K562 (cell line): ENCODE measurements around the gene R3HDM2. TPM values are rescaled to one million over a fixed set of nuclear protein-coding genes. Genes with fewer than 3 reads are reported as not detected.
A peak's percentile ranks its signal among the peaks of the same experiment; 100 is the strongest.

Experiments used
- HIVEP1 ChIP-seq: fragments of 250-450 bp; sonication (Bioruptor Pico); IDR thresholded peaks from 2 replicates; pipeline ENCODE4 v1.4.0; 2020; ENCODE audit warnings: mild to moderate bottlenecking
- HNRNPUL1 ChIP-seq: fragments of 200-400 bp; formaldehyde crosslinking; IDR thresholded peaks from 2 replicates; pipeline ENCODE4 v1.6.1; 2017; ENCODE audit warnings: low read length
- MAFK ChIP-seq: IDR thresholded peaks from 2 replicates; pipeline ENCODE4 v1.6.1; 2011; ENCODE audit warnings: low read length, improper control_type of control experiment
- NFATC3 ChIP-seq: fragments of 450-650 bp; IDR thresholded peaks from 2 replicates; pipeline ENCODE4 v1.6.1; 2017; ENCODE audit warnings: mild to moderate bottlenecking
- NR0B1 ChIP-seq: fragments of 450-650 bp; IDR thresholded peaks from one replicate; pipeline ENCODE4 v1.6.1; 2018; ENCODE audit warnings: mild to moderate bottlenecking, moderate library complexity; ENCODE audit not compliant: partially characterized antibody
- NR3C1 ChIP-seq: sonication (generic); formaldehyde crosslinking; IDR thresholded peaks from 2 replicates; pipeline ENCODE4 v1.8.1; 2022; ENCODE audit warnings: missing genetic modification reagents
- PHB ChIP-seq: fragments of 250-450 bp; sonication (Bioruptor Pico); IDR thresholded peaks from 2 replicates; pipeline ENCODE4 v1.5.0; 2021
- PYGO2 ChIP-seq: fragments of 450-650 bp; IDR thresholded peaks from 2 replicates; pipeline ENCODE4 v1.6.1; 2016; ENCODE audit warnings: mild to moderate bottlenecking, missing genetic modification characterization, moderate library complexity, missing compliant biosample characterization
- SMARCB1 ChIP-seq: IDR thresholded peaks from 2 replicates; pipeline ENCODE4 v1.6.1; 2011; ENCODE audit warnings: improper control_type of control experiment, low read depth; ENCODE audit not compliant: insufficient read length
- SMARCC2 ChIP-seq: fragments of 450-650 bp; IDR thresholded peaks from 2 replicates; pipeline ENCODE4 v1.6.1; 2017; ENCODE audit warnings: antibody characterized with exemption, moderate library complexity, mild to moderate bottlenecking, low read depth
- ZNF239 ChIP-seq: fragments of 250-450 bp; sonication (Bioruptor Pico); IDR thresholded peaks from 2 replicates; pipeline ENCODE4 v1.4.0; 2020; ENCODE audit warnings: mild to moderate bottlenecking
- ZNF277 ChIP-seq: fragments of 250-450 bp; sonication (Bioruptor Pico); IDR thresholded peaks from 2 replicates; pipeline ENCODE4 v1.8.0; 2022; ENCODE audit warnings: inconsistent platforms, mild to moderate bottlenecking, moderate library complexity, borderline replicate concordance
- polyA plus RNA-seq, 8 experiments: library from polyadenylated mRNA; depleted of rRNA in 4 of 8; stranded (reverse) in 5 of 8; unstranded in 3 of 8; fragments of >200 nt; fragmentation: Nextera tagmentation in 2 of 8; fragmentation: Illumina TruSeq in 1 of 8; extraction: Ambion mirVana in 2 of 8; extraction: Trizol in 1 of 8; gene quantifications; 2 replicates each; pipeline versions ENCODE4 v1.2.1 to v1.2.3, GENCODE V29; 2011 to 2014; ENCODE audit warnings: inconsistent platforms in 1 of 8, missing spikeins in 1 of 8
- total RNA-seq, 7 experiments: library from RNA; depleted of rRNA in 6 of 7; stranded (reverse); fragments of >200 nt in 6 of 7; fragmentation: Illumina TruSeq in 2 of 7; extraction: Trizol in 2 of 7; gene quantifications; 2 replicates each; pipeline versions ENCODE4 v1.2.1 to v1.2.3, GENCODE V29; 2011 to 2021; ENCODE audit warnings: low replicate concordance in 1 of 7
- TF ChIP-seq, protein P1 (sequence below), 2 experiments: IDR thresholded peaks in 1 of 2; conservative IDR thresholded peaks in 1 of 2; 2 replicates each; pipeline ENCODE4 v1.6.1; 2016; ENCODE audit warnings: low read depth in 2 of 2, mild to moderate bottlenecking in 1 of 2, missing compliant biosample characterization in 1 of 2, missing genetic modification characterization in 1 of 2, moderate library complexity in 1 of 2
- TF ChIP-seq, protein P2 (sequence below): fragments of 200-800 bp; sonication (Bioruptor generic); IDR thresholded peaks from 2 replicates; pipeline ENCODE4 v1.6.1; 2016; ENCODE audit warnings: missing genetic modification characterization, missing compliant biosample characterization
- TF ChIP-seq, protein P3 (sequence below): fragments of 250-450 bp; sonication (Bioruptor Pico); IDR thresholded peaks from 2 replicates; pipeline ENCODE4 v1.5.0; 2021

R3HDM2 gene
- total and polyA plus RNA-seq, 9 of the 15 experiments (the other 6 are each of a cell fraction or from before 2014, with no cell fraction given) = 3.3 to 18.8 (median 9.0) TPM

GRCh38 chr12:57238854-57239554 lies 191.8 kb downstream of the R3HDM2 start (continued):
- TF ChIP-seq, protein P1, sequence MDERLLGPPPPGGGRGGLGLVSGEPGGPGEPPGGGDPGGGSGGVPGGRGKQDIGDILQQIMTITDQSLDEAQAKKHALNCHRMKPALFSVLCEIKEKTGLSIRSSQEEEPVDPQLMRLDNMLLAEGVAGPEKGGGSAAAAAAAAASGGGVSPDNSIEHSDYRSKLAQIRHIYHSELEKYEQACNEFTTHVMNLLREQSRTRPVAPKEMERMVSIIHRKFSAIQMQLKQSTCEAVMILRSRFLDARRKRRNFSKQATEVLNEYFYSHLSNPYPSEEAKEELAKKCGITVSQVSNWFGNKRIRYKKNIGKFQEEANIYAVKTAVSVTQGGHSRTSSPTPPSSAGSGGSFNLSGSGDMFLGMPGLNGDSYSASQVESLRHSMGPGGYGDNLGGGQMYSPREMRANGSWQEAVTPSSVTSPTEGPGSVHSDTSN (CRISPR knock-in tag; IDR thresholded peaks at IDR 0.05; ENCODE audit: low read depth) = peak; percentile 40; the same call in 1 of the 2 replicates
- TF ChIP-seq, protein P1 (tag; conservative IDR thresholded peaks at IDR 0.05; ENCODE audit: low read depth) = no peak
- no peak for TF ChIP-seq PYGO2 (tag)
- TF ChIP-seq NR0B1 = no peak
- no peak for TF ChIP-seq HNRNPUL1
- TF ChIP-seq, protein P2, sequence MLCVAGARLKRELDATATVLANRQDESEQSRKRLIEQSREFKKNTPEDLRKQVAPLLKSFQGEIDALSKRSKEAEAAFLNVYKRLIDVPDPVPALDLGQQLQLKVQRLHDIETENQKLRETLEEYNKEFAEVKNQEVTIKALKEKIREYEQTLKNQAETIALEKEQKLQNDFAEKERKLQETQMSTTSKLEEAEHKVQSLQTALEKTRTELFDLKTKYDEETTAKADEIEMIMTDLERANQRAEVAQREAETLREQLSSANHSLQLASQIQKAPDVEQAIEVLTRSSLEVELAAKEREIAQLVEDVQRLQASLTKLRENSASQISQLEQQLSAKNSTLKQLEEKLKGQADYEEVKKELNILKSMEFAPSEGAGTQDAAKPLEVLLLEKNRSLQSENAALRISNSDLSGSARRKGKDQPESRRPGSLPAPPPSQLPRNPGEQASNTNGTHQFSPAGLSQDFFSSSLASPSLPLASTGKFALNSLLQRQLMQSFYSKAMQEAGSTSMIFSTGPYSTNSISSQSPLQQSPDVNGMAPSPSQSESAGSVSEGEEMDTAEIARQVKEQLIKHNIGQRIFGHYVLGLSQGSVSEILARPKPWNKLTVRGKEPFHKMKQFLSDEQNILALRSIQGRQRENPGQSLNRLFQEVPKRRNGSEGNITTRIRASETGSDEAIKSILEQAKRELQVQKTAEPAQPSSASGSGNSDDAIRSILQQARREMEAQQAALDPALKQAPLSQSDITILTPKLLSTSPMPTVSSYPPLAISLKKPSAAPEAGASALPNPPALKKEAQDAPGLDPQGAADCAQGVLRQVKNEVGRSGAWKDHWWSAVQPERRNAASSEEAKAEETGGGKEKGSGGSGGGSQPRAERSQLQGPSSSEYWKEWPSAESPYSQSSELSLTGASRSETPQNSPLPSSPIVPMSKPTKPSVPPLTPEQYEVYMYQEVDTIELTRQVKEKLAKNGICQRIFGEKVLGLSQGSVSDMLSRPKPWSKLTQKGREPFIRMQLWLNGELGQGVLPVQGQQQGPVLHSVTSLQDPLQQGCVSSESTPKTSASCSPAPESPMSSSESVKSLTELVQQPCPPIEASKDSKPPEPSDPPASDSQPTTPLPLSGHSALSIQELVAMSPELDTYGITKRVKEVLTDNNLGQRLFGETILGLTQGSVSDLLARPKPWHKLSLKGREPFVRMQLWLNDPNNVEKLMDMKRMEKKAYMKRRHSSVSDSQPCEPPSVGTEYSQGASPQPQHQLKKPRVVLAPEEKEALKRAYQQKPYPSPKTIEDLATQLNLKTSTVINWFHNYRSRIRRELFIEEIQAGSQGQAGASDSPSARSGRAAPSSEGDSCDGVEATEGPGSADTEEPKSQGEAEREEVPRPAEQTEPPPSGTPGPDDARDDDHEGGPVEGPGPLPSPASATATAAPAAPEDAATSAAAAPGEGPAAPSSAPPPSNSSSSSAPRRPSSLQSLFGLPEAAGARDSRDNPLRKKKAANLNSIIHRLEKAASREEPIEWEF (CRISPR knock-in tag) = no peak
- TF ChIP-seq, protein P3, sequence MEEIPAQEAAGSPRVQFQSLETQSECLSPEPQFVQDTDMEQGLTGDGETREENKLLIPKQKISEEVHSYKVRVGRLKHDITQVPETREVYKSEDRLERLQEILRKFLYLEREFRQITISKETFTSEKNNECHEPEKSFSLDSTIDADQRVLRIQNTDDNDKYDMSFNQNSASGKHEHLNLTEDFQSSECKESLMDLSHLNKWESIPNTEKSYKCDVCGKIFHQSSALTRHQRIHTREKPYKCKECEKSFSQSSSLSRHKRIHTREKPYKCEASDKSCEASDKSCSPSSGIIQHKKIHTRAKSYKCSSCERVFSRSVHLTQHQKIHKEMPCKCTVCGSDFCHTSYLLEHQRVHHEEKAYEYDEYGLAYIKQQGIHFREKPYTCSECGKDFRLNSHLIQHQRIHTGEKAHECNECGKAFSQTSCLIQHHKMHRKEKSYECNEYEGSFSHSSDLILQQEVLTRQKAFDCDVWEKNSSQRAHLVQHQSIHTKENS (CRISPR knock-in tag) = no peak
- TF ChIP-seq HIVEP1 (CRISPR knock-in tag) = no peak
- no peak for TF ChIP-seq NR3C1 (CRISPR knock-in tag)
- no peak for TF ChIP-seq SMARCC2
- no peak for TF ChIP-seq SMARCB1
- no peak for TF ChIP-seq ZNF239 (CRISPR knock-in tag)
- no peak for TF ChIP-seq PHB (CRISPR knock-in tag)
- TF ChIP-seq NFATC3 = no peak
- no peak for TF ChIP-seq ZNF277 (CRISPR knock-in tag)
- TF ChIP-seq MAFK = no peak
